GM12864 (cell line): Measurements from ENCODE around the gene CD68.

Experiments used
- DNase-seq: peaks from one replicate; pipeline ENCODE4 v3.0.0-alpha.2; 2011; ENCODE audit warnings: low read depth
- H3K4me3 ChIP-seq: 2 replicates; pipeline ENCODE4 v1.5.1; 2011; ENCODE audit warnings: mild to moderate bottlenecking, low read depth, low read length, control low read depth
- CTCF ChIP-seq: IDR thresholded peaks from 2 replicates; pipeline ENCODE4 v1.5.1; 2011; ENCODE audit warnings: low read depth, mild to moderate bottlenecking, moderate library complexity, low read length, control low read depth, inconsistent platforms; ENCODE audit errors: missing control alignments

CD68 gene

GRCh38 chr17:7555320-7555948 is 24.0 kb upstream of the CD68 start:
- H3K4me3 ChIP-seq, result no peak overlapping the region
- TF ChIP-seq CTCF, result peak; percentile 25
- DNase-seq, result no peak

- no peak for DNase-seq
- no peak for TF ChIP-seq CTCF
- no peak overlapping the region for H3K4me3 ChIP-seq
Measured at GRCh38 chr17:7556627-7557026, 22.8 kb upstream of the CD68 start.

GRCh38 chr17:7557147-7557764 is 22.2 kb upstream of the CD68 start:
- no peak for DNase-seq
- no peak overlapping the region for H3K4me3 ChIP-seq
- no peak for TF ChIP-seq CTCF

- no peak for TF ChIP-seq CTCF
- H3K4me3 ChIP-seq, result peak overlapping the region; percentile 3
- no peak for DNase-seq
Measured at GRCh38 chr17:7557775-7558543, 21.5 kb upstream of the CD68 start.

GRCh38 chr17:7558544-7559319 is 20.7 kb upstream of the CD68 start, which contains the start of gene TNFSF13:
TNFSF13 (plus strand) TSS chr17:7558750; CDS start chr17:7559040, 290 bp downstream.
- no peak for DNase-seq
- peak within 1 kb of the TSS; percentile 3 for H3K4me3 ChIP-seq
- TF ChIP-seq CTCF, result no peak

GRCh38 chr17:7559320-7560171 is 19.9 kb upstream of the CD68 start:
- no peak overlapping the region for H3K4me3 ChIP-seq
- no peak for TF ChIP-seq CTCF
- DNase-seq, result no peak
